ENCODE measurements around the gene TOMM70. TPM values are rescaled to one million over a fixed set of nuclear protein-coding genes. Genes with fewer than 3 reads are reported as not detected.
A peak's percentile ranks its signal among the peaks of the same experiment; 100 is the strongest.
"Not testable (repeated sequence)": the region's sequence is repeated elsewhere in the genome, so short reads cannot be mapped to it uniquely, and the experiment has no call there.

TOMM70 gene
- total RNA-seq, 4 donors from 2014 or later, result 55.3 to 61.5 (median 59.9) TPM

- WGBS, 2 donors (ENCODE audit: low coverage in 1 of 2), result 95% methylated on average over 6 to 7 of the region's 10 CpGs
- peaks cover 3 to 92% of the 10 kb centered on the region in 2 donors for H3K36me3 ChIP-seq
- no peak overlapping the region for H3K4me3 ChIP-seq
- no peak overlapping the region for H3K27ac ChIP-seq
- no peaks in the 10 kb centered on the region for H3K9me3 ChIP-seq
- no peaks in the 10 kb centered on the region for H3K4me1 ChIP-seq
- no peak for TF ChIP-seq POLR2A (IDR thresholded peaks at IDR 0.05)
- TF ChIP-seq EP300 (IDR thresholded peaks at IDR 0.05), result no peak
- no peak for TF ChIP-seq POLR2AphosphoS5 (IDR thresholded peaks at IDR 0.05)
- no peak for ATAC-seq
- H3K27me3 ChIP-seq, result no peaks in the 10 kb centered on the region
Measured at GRCh38 chr3:100352296-100353231, 48.3 kb downstream of the TOMM70 start.

DNA sequence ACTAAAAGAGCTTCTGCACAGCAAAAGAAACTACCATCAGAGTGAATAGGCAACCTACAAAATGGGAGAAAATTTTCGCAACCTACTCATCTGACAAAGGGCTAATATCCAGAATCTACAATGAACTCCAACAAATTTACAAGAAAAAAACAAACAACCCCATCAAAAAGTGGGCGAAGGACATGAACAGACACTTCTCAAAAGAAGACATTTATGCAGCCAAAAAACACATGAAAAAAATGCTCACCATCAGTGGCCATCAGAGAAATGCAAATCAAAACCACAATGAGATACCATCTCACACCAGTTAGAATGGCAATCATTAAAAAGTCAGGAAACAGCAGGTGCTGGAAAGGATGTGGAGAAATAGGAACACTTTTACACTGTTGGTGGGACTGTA is 49.1 kb downstream of the TOMM70 start:
- H3K4me3 ChIP-seq, ATAC-seq, H3K27ac ChIP-seq, H3K27me3 ChIP-seq, H3K9me3 ChIP-seq, H3K4me1 ChIP-seq: not testable (repeated sequence)
- peaks cover 3 to 92% of the 10 kb centered on the region in 2 donors for H3K36me3 ChIP-seq
- WGBS, 2 donors (ENCODE audit: low coverage in 1 of 2), result 100% methylated on average over 1 of the region's 2 CpGs; no CpG with 5 or more reads in 1 of the 2 donors

- Histone ChIP-seq H3K9me3 (no peaks in the 10 kb centered on the region), H3K27ac (no peak overlapping the region), H3K4me1 (no peaks in the 10 kb centered on the region), H3K36me3 (peaks cover 3 to 92% of the 10 kb centered on the region in 2 donors), H3K27me3 (no peaks in the 10 kb centered on the region), H3K4me3 (no peak overlapping the region)
- TF ChIP-seq, protein P1, sequence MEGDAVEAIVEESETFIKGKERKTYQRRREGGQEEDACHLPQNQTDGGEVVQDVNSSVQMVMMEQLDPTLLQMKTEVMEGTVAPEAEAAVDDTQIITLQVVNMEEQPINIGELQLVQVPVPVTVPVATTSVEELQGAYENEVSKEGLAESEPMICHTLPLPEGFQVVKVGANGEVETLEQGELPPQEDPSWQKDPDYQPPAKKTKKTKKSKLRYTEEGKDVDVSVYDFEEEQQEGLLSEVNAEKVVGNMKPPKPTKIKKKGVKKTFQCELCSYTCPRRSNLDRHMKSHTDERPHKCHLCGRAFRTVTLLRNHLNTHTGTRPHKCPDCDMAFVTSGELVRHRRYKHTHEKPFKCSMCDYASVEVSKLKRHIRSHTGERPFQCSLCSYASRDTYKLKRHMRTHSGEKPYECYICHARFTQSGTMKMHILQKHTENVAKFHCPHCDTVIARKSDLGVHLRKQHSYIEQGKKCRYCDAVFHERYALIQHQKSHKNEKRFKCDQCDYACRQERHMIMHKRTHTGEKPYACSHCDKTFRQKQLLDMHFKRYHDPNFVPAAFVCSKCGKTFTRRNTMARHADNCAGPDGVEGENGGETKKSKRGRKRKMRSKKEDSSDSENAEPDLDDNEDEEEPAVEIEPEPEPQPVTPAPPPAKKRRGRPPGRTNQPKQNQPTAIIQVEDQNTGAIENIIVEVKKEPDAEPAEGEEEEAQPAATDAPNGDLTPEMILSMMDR (IDR thresholded peaks at IDR 0.05), result no peak
- ATAC-seq, result no peak
- 83 to 97% methylated on average over 1 to 5 of the region's 5 CpGs for WGBS, 2 donors (ENCODE audit: low coverage in 1 of 2)
Measured at GRCh38 chr3:100348727-100349126, 52.2 kb downstream of the TOMM70 start.

DNA sequence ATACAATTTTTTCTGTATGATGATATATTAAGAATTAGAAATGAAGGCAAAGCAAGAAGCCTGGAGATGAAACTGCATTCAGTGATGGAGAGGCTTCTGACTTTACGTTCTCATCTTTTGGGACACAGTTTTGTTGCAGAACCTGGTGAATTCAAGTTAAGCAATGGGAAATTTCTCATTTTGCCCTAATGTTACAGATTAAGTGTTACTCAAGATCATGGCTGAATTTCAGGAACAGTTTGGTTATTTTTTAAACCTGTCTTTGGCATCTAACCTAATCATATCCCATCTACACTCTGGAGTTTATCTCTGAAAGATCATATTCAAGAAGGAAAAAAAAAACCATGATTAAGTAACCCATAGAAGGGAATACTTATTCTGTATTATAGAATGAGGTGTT is 60.4 kb downstream of the TOMM70 start:
- Histone ChIP-seq H3K27ac (no peak overlapping the region), H3K9me3 (peaks cover 0 to 5% (median 0%) of the 10 kb centered on the region in 3 donors), H3K36me3 (peaks cover 0 to 74% of the 10 kb centered on the region in 2 donors), H3K4me1 (peaks cover 0 to 7% (median 1%) of the 10 kb centered on the region in 3 donors), H3K27me3 (no peaks in the 10 kb centered on the region), H3K4me3 (no peak overlapping the region)
- 93 to 100% methylated on average over 1 of the region's 1 CpG for WGBS, 2 donors (ENCODE audit: low coverage in 1 of 2)
- ATAC-seq, result no peak
- no peak for TF ChIP-seq POLR2A (IDR thresholded peaks at IDR 0.05)
- TF ChIP-seq, protein P1 (IDR thresholded peaks at IDR 0.05), result no peak
- TF ChIP-seq POLR2AphosphoS5 (IDR thresholded peaks at IDR 0.05), result no peak
- no peak for TF ChIP-seq EP300 (IDR thresholded peaks at IDR 0.05)

DNA sequence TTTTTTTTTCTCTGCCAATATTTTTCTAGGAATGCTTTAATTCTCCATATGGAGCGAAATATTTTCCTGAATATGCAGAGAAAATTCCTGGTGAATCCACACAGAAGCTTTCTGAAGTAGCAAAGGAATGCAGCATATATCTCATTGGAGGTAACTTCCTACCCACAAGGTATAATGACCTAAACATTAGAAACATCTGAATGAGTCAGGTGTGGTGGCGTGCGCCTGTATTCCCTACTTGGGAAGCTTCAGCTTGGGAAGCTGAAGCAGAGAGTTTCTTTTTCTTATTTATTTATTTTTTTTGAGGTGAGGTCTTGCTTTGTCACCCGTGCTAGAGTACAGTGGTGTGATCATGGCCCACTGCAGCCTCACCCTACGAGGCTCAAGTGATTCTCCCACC is 61.1 kb downstream of the TOMM70 start:
- no peak for ATAC-seq
- WGBS, 2 donors (ENCODE audit: low coverage in 1 of 2), result 98 to 100% methylated on average over 3 to 5 of the region's 5 CpGs
- H3K9me3 ChIP-seq, result peaks cover 0 to 5% (median 0%) of the 10 kb centered on the region in 3 donors
- peaks cover 0 to 13% (median 2%) of the 10 kb centered on the region in 3 donors for H3K4me1 ChIP-seq
- peaks cover 0 to 66% of the 10 kb centered on the region in 2 donors for H3K36me3 ChIP-seq
- H3K4me3 ChIP-seq, result no peak overlapping the region
- H3K27me3 ChIP-seq, result no peaks in the 10 kb centered on the region
- no peak overlapping the region for H3K27ac ChIP-seq
- TF ChIP-seq POLR2A (IDR thresholded peaks at IDR 0.05) (no peak), POLR2AphosphoS5 (IDR thresholded peaks at IDR 0.05) (no peak), EP300 (IDR thresholded peaks at IDR 0.05) (no peak)
- TF ChIP-seq, protein P1 (IDR thresholded peaks at IDR 0.05), result no peak

DNA sequence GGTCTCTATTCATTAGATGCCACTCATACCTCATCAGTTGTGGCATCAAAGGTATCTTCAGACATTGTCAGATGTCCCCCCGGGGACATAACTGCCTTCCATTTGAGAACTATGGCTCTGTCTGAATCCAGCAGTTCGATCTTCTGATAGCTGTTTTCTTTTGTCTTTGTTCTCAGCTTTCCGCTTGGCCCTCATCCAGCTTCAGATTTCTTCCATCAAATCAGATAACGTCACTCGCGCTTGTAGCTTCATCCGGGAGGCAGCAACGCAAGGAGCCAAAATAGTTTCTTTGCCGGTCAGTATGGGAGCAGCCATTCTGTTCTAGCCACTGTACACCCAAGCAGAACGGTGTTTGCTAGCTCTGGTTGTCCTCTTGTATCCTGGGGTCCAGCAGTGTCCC is 62.0 kb downstream of the TOMM70 start:
- TF ChIP-seq EP300 (IDR thresholded peaks at IDR 0.05) (no peak), POLR2AphosphoS5 (IDR thresholded peaks at IDR 0.05) (no peak), POLR2A (IDR thresholded peaks at IDR 0.05) (no peak)
- TF ChIP-seq, protein P1 (IDR thresholded peaks at IDR 0.05), result no peak
- Histone ChIP-seq H3K4me1 (peaks cover 0 to 18% (median 2%) of the 10 kb centered on the region in 3 donors), H3K9me3 (peaks cover 0 to 5% (median 0%) of the 10 kb centered on the region in 3 donors), H3K27ac (no peak overlapping the region), H3K27me3 (no peaks in the 10 kb centered on the region), H3K36me3 (peaks cover 0 to 58% of the 10 kb centered on the region in 2 donors), H3K4me3 (no peak overlapping the region)
- ATAC-seq, result no peak
- 72 to 99% methylated on average over 6 to 9 of the region's 10 CpGs for WGBS, 2 donors (ENCODE audit: low coverage in 1 of 2)

DNA sequence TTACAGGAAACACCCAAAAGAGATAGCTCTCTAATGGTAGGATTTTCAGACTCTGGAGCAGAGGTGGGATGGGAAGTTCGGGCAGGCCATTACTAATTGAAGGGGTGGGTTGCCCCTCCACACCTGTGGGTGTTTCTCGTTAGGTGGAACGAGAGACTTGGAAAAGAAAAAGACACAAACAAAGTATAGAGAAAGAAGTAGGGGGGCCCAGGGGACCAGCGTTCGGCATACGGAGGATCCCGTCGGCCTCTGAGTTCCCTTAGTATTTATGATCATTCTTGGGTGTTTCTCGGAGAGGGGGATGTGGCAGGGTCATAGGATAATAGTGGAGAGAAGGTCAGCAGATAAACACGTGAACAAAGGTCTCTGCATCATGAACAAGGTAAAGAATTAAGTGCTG is 64.7 kb downstream of the TOMM70 start:
- not testable (repeated sequence) for H3K9me3 ChIP-seq

More for the DNA sequence above, 64.7 kb downstream of the TOMM70 start:
- H3K36me3 ChIP-seq, result peaks cover 0 to 31% of the 10 kb centered on the region in 2 donors
- not testable (repeated sequence) for ATAC-seq, H3K4me3 ChIP-seq, H3K27me3 ChIP-seq
- WGBS, 2 donors (ENCODE audit: low coverage in 1 of 2), result 88 to 100% methylated on average over 2 to 10 of the region's 10 CpGs
- H3K27ac ChIP-seq, result peak overlapping the region in 3 of 4 donors; percentile 82 to 92 (median 91)
- peaks cover 0 to 21% (median 2%) of the 10 kb centered on the region in 3 donors for H3K4me1 ChIP-seq
